Inflammatory macrophage treated with lipopolysaccharide for 1 hour (primary cell): ENCODE results near the gene SCARB1.
A peak's percentile ranks its signal among the peaks of the same experiment; 100 is the strongest.

Source experiments
- DNase-seq, 2 donors: peaks; one replicate each; pipeline ENCODE4 v3.0.0-alpha.2; 2020 to 2022

The SCARB1 gene

DNA sequence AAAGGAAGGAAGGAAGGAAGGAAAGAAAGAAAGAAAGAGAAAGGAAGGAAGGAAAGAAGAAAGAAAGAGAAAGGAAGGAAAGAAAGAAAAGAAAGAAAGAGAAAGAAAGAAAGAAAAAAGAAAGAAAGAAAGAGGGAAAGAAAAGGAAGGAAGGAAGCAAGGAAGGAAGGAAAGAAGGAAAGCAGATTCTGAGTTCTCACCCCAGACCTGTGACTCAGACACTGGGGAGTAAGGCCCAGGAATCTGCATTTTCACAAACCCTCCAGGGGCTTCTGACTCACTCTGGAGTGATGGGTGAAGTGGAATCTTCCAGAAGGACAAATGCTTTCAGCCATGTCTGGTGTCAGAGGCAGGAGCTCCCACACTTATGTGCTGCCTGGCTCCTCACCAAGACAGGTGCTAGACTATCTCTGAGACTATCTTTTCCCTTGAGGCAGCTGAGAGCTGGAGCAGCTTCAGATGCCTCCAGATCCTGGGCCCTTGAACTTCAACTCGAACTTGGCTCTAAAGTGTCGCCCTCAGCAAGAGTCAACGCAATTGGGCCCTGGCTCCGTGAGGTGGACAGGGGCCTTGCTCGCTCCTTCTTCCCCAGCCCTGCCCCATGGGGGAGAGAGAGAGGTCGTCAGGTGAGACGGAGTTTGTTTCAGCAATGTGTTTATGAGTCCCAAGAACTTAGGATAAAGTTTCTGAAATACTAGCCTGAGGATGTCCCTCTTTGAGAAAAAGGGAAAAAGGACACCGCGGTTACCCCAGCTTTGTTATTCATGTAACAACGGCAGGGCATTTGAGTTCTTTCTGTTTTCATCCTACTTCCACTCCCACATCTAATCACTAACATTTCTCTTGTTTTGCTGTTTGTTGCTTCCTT is 19.8 kb upstream of the SCARB1 start:
- no peak for DNase-seq

DNA sequence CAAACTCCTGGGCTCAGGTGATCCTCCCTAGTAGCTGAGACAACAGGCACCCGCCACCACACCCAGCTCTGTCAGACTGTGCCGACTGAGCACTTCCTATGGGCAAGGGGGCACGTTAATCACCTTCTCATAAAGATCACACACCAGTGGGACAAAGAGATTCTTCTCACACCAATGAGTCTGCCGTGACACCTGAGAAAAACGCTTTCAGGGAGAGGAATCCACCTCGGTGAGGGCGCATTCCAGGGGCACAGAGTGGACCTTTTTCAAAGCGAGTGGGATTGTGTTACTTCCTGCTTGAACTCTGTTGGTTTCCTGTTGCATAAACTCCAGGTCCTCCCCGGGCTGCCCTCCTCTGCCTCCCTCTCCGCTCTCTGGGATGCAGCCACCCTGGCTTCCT is 17.5 kb upstream of the SCARB1 start:
- peak in 1 of 2 donors; percentile 32 for DNase-seq

DNA sequence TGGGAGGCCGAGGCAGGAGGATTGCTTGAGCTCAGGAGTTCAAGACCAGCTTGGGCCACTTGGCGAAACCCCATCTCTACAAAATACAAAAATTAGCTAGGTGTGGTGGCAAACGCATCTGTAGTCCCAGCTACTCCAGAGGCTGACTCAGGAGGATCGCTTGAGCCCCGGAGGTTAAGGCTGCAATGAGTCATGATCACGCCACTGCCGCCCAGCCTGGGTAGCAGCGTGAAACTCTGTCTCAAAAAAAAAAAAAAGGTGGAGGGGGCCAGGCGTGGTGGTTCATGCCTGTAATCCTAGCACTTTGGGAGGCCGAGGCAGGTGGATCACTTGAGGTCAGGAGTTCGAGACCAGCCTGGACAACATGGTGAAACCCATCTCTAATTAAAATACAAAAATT is 16.7 kb upstream of the SCARB1 start:
- DNase-seq: peak in 1 of 2 donors; percentile 28

DNA sequence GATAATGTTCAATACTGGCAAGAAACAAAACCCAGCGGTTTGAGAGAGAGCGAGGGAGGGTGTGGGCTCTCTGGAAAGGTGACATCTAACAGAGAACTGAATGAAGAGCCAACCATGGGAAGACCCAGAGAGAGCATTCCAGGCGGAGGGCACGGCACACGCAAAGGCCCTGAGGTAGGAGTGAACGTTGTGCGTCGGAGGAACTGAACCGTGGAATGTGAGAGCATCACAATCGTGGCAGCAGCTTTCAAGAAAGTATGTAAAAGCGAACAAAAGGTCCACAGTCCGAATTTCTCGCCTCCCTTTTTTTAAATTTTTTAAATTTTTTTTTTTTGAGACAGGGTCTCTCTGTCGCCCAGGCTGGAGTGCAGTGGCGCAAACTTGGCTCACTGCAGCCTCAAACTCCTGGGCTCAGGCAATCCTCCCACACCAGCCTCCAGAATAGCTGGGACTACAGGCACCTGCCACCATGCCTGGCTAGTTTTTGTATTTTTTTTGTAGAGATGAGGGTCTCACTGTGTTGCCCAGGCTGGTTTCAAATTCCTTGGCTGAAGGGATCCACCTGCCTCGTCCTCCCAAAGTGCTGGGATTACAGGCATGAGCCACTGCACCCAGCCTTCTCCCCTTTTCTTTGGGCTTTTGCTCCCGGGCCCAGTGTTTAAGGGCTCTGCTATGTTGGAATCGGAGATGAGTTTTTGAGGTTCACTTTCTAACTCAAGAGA is 15.3 kb upstream of the SCARB1 start:
- no peak for DNase-seq

DNA sequence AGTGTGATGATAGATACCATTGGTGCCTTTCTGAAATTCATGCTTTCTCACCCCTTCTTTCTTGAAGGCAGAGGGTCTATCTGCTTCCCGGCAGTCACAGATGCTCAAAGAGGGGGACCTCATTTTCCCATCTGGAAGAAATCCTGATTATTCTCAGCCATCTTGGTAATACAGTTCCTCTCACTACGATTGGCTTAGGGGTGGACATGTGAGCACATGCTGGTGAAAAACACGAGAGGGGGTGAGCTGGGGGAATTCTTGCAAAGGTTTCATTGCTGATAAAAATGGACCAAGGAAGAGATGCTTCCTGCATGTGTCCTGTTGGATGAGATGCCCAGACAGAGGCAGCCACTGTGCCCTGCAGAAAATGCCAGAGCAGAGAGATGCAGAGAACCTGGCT is 13.8 kb upstream of the SCARB1 start:
- DNase-seq: no peak

DNA sequence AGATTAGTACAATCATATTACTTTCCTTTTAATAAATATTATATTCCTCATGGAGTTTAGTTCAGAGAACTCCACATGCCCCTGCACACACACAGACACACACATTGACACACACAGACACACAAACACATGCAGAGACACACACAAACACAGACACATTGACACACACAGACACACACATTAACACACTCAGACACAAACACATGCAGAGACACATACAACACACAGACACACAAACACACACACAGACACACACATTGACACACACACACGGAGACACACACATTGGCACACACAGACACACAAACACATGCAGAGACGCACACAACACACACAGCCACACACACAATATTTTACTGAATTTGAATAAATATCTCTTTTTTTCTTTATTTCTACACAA is 12.5 kb upstream of the SCARB1 start:
- no peak for DNase-seq

DNA sequence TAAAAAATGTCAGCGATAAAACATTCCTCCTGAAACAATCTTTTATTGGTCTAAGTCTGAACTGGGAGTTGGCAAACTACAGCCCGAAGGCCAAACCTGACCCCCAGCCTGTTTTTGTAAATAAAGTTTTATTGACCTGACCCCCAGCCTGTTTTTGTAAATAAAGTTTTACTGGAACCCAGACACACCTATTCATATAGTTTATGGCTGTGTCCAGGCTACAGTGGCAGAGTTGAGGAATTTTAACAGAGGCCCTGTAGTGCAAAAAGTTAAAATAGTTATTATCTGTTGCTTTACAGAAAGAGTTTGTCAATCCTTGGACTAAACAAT is 12.1 kb upstream of the SCARB1 start:
- DNase-seq: no peak

DNA sequence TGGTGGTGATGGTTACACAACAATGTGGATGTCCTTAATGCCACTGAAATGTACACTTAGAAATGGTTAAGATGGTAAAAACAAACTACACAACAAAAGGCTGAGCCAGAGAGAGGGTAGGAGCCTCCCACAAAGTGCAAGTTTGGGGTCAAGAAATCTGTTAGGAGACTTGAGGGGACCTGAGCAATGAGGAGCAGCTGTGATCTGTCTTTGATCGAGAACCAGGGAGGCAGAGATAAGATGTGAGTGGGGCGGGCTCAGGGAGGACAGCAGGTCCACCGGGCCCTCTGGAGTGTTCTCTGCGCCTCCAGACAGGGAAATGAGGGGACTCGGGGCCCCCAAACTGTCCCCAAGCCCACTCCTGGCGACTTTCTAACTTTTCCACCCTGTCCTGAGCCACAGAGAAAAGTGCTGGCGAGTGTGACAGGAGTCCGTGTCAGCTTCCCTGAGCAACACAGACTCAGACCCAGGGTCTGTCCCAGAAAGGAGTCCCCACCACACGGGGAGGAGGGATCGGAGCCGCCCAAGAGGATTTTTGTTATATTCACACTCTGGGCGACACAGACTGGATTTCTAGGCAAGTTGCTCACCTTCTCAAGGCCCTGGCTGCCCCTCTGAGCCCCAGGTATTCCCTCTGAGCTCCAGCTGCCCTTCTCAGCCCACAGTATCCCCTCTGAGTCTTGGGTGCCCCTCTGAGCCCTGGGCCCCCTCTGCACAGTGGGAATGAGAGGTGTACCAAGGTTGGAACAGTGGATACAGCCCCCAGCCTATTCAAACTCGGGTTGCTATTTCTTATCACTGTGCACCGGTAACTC is 11.5 kb upstream of the SCARB1 start:
- DNase-seq: no peak

DNA sequence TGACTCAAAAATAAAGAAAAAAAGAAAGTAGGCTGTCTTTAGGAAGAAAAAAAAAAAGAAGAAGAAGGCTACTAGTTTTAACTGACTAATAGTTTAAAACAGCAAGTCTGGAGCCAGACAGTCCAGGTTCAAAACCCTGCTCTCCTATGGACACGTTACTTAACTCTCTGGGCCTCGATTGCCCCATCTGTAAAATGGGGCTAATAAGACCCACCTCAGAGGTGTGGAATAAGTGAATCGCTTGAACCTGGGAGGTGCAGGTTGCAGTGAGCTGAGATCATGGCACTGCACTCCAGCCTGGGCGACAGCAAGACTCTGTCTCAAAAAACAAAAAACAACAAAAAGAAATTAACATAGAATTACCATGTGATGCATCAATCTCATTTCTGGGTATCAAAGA is 10.5 kb upstream of the SCARB1 start:
- DNase-seq: no peak

DNA sequence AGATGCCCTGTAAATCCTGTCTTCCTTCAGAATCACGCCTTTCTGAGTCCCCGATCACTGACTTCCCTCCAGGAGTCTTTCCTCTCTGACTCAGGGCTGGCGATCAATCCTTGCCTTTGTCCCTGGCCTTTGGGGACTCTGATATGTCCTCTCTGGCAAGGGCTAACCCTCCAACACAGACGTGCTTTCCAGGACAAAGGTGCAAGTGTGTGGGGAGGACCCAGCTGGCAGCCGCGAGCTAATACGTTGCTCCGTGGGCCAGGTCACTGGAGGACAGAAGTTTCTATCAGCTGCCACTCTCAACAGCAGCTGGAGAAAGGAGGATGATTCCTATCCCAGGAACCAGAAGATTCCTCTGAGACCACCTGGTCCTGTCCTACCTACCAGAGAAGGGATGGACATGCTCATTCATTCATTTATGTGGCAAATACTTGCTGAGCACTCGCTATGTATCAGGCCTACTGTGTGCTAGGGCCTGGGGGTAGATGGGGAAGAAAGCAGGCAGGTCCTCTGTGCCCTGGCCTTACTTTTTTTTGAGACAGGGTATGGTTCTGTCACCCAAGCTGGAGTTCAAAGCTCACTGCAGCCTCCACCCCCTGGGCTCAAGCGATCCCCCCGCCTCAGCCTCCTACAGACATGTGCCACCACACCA is 8.5 kb upstream of the SCARB1 start:
- no peak for DNase-seq

DNA sequence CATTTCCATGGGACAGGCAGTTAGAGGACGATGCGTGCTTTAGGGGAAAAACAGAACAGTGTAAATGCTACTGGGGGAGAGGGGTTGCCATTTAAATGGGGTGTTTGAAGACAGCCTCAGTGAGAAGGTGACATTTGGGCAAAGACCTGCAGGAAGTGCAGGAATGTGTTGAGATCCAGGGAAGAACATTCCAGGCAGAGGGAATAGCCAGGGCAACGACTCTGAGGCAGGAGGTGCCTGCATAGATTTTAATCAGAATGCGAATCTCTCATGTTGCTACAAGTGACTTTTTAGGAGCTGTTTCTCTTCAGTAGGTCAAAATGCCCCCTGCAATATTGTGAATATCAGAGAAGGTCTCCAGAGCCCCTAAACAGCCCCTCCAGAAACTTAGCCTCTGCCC is 7.6 kb upstream of the SCARB1 start:
- no peak for DNase-seq

DNA sequence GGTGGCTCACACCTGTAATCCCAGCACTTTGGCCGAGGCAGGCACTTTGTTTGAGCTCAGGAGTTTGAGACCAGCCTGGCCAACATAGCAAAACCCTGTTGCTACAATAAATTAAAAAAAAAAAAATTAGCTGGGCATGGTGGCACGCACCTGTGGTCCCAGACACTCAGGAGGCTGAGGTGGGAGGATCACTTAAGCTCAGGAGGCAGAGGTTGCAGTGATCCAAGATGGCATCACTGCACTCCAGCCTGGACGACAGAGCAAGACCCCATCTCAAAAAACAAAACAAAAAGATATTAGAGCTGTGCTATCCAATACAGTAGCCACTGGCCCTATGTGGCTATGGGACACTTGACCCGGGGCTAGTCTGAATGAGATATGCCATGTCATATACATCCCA is 6.9 kb upstream of the SCARB1 start:
- DNase-seq: no peak

DNA sequence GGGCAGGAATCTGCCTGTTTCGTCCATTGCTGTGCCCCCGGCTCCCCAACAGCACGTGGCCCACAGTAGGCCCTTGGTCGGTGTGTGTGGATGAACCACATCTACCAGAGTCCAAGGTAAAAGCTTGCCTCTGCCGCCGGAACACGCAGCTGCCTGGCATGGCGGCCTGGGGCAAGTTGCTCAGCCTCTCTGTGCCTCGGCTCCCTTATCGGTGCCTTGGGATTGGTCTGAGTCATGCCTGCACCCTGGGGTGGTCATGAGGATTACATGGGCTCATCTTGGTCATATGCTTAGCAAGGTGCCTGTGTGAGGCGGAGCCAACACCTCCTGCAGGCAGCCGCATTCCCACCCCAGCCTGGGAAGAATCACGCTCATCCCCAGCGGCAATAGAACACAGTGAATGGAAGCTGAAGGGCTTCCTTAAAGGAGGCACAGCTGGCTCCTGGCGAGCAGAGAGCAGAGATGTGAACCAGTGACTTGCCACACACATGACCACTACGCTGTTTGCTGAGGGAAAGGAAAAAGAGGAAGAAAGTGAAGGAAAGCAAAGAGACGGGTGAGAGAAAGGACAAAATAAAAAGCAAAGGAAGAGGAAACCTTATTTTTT is 5.5 kb upstream of the SCARB1 start:
- DNase-seq: peak; percentile 70 to 71

DNA sequence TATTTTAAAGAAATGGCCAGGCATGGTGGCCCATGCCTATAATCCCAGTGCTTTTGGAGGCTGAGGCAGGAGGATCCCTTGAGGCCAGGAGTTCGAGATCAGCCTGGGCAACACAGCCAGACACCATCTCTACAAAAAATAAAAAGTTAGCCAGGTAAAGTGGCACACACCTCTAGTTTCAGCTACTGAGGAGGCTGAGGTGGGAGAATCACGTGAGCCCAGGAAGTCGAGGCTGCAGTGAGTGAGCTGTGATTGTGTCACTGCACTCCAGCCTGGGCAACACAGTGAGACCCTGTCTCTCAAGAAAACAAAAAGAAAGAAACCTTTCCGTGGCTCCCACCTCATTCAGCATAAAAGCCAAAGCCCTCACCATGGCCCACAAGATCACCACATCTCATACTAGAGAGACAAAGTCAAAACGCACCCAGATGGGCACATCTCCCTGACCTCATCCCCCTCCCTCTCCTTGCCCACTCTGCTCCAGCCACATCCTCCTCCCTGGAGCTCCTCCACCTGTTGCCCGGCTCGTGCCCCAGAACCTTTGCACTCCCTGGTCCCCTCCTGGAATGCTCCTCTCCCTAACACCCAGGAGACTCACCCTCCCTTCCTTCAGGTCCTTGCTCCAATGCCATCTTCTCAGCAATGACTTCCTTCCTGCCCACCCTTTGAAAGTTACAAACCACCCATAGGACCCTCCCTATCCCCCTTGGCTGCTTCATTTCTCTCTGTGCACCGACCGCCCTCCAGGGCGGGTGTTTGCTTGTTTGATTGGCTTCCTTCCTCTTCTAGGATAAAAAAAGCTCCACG is 4.8 kb upstream of the SCARB1 start:
- no peak for DNase-seq

DNA sequence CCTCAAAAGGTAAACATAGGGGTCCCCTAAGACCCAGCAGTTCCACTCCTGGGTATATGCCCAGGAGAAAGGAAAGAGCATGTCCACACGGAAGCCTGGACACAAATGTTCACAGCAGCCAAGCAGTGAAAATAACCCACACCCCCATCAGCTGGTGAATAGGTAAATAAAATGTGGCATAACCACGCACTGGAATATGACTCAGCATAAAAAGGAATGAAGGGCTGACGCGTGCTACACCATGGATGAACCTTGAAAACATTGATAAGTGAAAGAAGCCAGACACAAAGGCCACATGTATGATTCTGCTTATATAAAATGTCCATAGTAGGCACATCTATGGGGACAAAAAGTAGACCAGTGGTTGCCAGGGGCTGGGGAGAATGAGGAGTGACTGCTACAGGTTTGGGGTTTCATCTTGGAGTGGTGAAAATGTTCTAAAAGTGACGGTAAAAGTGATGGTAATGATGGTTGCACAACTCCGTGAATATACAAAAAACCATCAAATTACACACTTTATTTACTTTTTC is 3.8 kb upstream of the SCARB1 start:
- no peak for DNase-seq

DNA sequence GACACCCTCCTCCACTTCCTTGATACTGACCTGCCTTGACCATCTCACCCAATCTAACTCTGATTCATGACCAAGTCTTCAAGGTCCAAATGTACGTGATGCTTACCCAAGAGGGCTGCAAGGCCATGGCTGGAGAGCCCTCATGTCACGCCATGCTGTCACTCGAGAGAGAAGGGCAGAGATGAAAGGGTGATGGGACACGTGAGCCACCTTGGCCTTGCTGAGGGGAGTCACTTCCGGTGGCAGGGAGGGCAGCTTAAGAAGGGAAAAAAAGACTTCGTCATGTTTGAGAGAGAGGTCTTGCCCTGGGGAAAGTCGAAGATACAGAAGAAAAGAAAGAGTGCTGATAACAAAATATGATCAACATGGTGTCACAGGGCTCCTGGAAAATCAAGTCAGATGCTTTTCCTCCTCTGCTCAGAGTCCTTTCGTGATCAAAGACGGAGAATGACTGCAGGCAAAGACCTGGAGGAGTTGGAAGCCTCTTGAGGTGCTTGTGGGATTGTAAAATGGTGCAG is 3.3 kb upstream of the SCARB1 start:
- DNase-seq: no peak

DNA sequence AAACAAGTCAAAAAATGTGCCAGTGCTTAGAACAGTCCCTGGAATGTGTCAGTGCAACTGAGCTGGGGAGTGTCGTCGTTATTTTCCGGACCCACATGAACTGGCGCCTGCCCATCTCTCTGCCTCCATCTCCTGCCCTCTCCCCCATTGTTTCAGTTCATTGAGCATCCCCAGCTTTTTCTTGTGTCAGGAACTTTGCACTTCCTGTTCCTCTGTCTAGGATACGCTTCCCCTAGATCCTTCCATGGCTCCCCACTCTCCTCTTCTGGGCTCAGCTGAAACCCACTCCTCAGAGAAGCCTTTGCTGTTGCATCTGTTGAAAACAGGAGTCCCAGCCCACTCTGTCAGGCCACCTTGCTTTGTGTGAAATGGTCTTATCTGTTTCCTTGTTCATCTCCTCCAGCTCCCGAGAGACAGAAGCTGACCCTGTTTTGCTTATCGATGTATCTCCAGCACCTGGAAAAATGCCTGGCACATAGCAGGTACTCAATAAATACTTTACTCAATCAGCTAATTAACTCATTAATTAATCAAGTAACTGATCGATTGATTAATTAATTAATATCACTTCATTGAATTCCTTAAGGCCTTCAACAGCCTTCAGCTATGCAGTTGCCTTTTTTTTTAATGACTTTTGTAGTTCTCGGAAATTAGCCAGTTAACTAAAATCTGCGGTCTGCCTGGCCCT is 2.7 kb upstream of the SCARB1 start:
- DNase-seq: no peak

DNA sequence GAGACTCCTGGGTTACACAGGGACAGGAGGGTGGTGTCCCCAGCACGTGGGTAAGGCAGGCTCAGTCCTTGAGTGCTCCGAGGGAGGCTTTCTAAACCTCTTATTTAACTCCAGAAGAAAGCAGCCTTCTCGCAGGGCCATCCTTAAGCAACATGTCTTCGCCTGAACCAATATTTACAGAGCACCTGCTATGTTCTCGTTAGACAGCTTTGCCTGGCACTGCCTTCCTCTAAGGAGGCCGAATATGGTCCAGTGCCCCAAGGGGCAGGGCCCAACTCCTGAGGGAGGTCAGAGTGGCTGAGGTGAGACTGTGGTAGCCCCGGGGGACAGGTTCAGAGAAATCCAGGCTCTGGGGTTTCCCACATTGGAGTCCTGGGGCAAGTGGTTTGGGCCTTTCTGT is 2.1 kb upstream of the SCARB1 start:
- DNase-seq: no peak

DNA sequence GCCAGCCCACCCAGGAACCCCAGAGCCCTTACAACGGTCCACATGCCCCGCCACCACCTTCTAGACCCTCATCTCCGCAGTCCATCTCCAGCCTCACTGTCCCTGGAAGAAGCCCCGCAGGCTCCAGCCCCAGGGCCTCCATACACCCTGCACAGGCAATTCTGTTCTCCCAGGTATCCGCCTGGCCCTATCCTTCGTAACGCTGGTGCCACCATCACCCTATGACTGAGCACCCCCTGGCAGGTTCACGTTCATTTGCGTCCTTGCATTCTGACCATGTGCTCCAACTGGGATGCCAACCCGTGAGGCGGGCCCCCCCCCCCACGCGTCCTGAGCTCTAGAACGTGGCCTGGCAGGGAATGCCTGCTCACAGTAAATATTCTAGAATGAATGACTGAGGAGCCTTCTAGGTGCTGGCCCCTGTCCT is 675 bp upstream of the SCARB1 start:
- no peak for DNase-seq

DNA sequence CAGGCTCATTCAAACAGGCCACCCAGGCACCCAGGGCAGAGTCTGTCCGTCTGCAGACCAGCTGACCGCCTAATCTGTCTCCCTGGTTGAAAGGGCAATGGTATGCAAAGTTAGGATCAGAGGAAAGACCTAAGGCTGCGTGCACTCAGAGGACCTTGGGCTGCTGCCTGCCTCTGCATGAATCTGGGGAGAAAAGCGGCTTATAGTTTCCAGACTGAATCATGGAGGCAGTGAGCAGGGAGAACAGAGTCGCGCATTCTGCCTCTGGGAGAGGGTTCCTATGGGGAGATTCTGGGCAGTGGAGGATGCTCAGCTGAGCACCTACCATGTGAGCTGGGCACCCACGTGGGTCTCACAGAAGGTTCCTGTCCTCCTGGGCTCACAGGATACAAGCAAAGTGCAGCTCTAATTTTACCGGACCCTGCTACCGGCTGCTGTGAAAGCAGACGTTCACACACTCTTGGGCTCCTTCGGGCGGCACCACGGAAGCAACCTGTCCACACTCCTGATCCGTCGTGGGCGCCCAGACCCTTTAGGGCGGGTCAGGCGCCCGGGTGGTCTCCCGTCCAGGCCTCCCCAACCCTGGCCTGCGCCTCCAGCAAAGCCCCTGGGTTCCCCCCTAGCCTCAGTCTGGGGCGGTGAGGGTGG is 772 bp downstream of the SCARB1 start:
- DNase-seq: peak in 1 of 2 donors; percentile 38
